ENCODE results near the gene TSR3.

GRCh38 chr16:1311212-1311737, 40.4 kb downstream of the TSR3 start:
- TF ChIP-seq EZH2 (IDR thresholded peaks at IDR 0.05; ENCODE audit: insufficient read depth, poor library complexity, severe bottlenecking) (no peak), EZH2phosphoT487 (IDR thresholded peaks at IDR 0.05; ENCODE audit: insufficient read depth, low read depth) (no peak)

Data from GM23248 (cell line).